Renal pelvis (tissue), 4 donors: ENCODE results near the gene MYO1G. TPM values are rescaled to one million over a fixed set of nuclear protein-coding genes. Genes with fewer than 3 reads are reported as not detected.

Experiments
- DNase-seq: peaks from one replicate; pipeline ENCODE4 v3.0.0-alpha.2; 2013
- polyA plus RNA-seq, 3 donors: library from polyadenylated mRNA; unstranded; fragments of 120-200 nt; gene quantifications; one replicate each; pipeline ENCODE4 v1.2.1, GENCODE V29; 2013; ENCODE audit not compliant: insufficient read length in 3 of 3

The MYO1G gene
- polyA plus RNA-seq, 3 donors = 0.62 to 0.74 (median 0.64) TPM

- DNase-seq = no peak
Measured at GRCh38 chr7:44981035-44981706, 2.4 kb upstream of the MYO1G start.

GRCh38 chr7:44980393-44981034 lies 1.7 kb upstream of the MYO1G start:
- DNase-seq = no peak

- DNase-seq = no peak
Measured at GRCh38 chr7:44979481-44980392, 922 bp upstream of the MYO1G start.

- no peak for DNase-seq
Measured at GRCh38 chr7:44977959-44978335, 868 bp downstream of the MYO1G start.

- no peak for DNase-seq
Measured at GRCh38 chr7:44977304-44977958, 1.4 kb downstream of the MYO1G start.

- DNase-seq = no peak
Measured at GRCh38 chr7:44976746-44977196, 2.0 kb downstream of the MYO1G start.

GRCh38 chr7:44976040-44976745 lies 2.6 kb downstream of the MYO1G start:
- no peak for DNase-seq

GRCh38 chr7:44975331-44976039 lies 3.3 kb downstream of the MYO1G start:
- DNase-seq = no peak

- DNase-seq = no peak
Measured at GRCh38 chr7:44974549-44974948, 4.3 kb downstream of the MYO1G start.

- DNase-seq = no peak
Measured at GRCh38 chr7:44973610-44974401, 5.0 kb downstream of the MYO1G start.

GRCh38 chr7:44972562-44972961 lies 6.3 kb downstream of the MYO1G start:
- no peak for DNase-seq

GRCh38 chr7:44971902-44972441 lies 6.8 kb downstream of the MYO1G start:
- no peak for DNase-seq

GRCh38 chr7:44971188-44971901 lies 7.5 kb downstream of the MYO1G start:
- DNase-seq = no peak

GRCh38 chr7:44970523-44971051 lies 8.2 kb downstream of the MYO1G start:
- DNase-seq = no peak

GRCh38 chr7:44969701-44970522 lies 8.9 kb downstream of the MYO1G start:
- no peak for DNase-seq

GRCh38 chr7:44969049-44969700 lies 9.6 kb downstream of the MYO1G start:
- DNase-seq = no peak
